ENCODE results near the gene SYNPO2.

- TF ChIP-seq POLR2AphosphoS5 (IDR thresholded peaks at IDR 0.05; ENCODE audit: low read depth, low read length), result no peak
- TF ChIP-seq CTCF (CRISPR knock-in tag; IDR thresholded peaks at IDR 0.05), result no peak
- TF ChIP-seq GMEB1 (CRISPR knock-in tag; IDR thresholded peaks at IDR 0.05; ENCODE audit: borderline replicate concordance), result no peak
- no peak for TF ChIP-seq ZNF709 (CRISPR knock-in tag; IDR thresholded peaks at IDR 0.05)
- TF ChIP-seq ZNF768 (CRISPR knock-in tag; IDR thresholded peaks at IDR 0.05), result no peak
- TF ChIP-seq ZNF7 (CRISPR knock-in tag; IDR thresholded peaks at IDR 0.05), result no peak
- no peak for TF ChIP-seq ZNF598 (CRISPR knock-in tag; IDR thresholded peaks at IDR 0.05; ENCODE audit: borderline replicate concordance)
- TF ChIP-seq ZNF276 (CRISPR knock-in tag; IDR thresholded peaks at IDR 0.05; ENCODE audit: low read depth), result no peak
- TF ChIP-seq BCL3 (CRISPR knock-in tag; IDR thresholded peaks at IDR 0.05), result no peak
- TF ChIP-seq GTF2F1 (IDR thresholded peaks at IDR 0.05; ENCODE audit: low read length), result no peak
These were observed 52.5 kb downstream of the SYNPO2 start for GRCh38 chr4:118941149-118941548.

Data from HepG2 (cell line).